SH-SY5Y (cell line): ENCODE results near the gene RETREG1.

Experiments
- GATA2 ChIP-seq: IDR thresholded peaks from 2 replicates; pipeline ENCODE4 v1.6.1; 2011; ENCODE audit warnings: mild to moderate bottlenecking, low read depth, low read length
- GATA3 ChIP-seq: IDR thresholded peaks from 2 replicates; pipeline ENCODE4 v1.6.1; 2011; ENCODE audit warnings: low read depth, mild to moderate bottlenecking, low read length, moderate library complexity

Gene RETREG1

DNA sequence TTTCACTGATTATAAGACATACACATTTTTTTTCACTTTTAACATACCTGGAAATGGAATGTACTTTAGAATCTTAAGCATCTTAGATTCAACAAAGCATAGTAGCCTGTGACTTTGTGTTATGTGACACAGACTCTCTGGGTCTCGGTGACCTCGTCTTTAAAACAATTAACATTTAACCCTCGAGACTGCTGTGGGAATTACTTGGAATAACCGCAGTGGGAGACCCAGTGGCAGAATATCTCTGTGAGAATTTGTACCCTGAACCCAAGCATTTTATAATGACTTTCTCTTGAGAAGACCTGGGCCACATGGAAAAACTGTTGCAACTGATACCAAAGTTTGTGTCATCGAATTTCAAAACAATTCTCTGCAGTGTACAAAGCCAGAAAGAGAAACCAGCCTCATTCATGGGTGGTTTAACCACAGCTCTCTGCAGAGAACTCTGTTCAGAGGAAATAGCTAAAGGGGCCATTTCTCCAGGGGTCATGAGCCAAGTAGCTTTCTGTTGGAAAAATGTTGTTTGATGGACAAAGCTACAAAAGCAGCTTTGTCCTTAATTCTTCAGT, 10.0 kb upstream of the RETREG1 start:
- TF ChIP-seq GATA2 = no peak
- no peak for TF ChIP-seq GATA3

DNA sequence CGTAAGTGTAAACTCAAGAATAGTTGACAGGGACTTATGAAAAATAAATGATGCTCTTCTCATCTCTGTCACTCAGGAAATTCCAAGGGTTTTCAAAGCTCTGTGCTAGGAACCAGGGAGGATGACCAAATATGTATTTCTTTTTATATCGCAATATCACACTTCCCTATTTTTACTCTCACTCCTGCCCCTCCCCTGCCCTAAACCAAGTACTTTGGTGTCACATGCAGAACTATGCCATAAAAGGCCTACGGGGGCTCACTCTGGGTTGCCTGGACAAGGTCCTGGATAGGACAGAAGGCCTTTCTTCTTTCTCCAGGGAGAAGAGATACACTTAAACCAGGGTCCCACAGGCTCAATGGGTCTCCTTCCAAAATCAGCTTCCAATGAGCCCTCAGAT, 8.3 kb upstream of the RETREG1 start:
- no peak for TF ChIP-seq GATA2
- no peak for TF ChIP-seq GATA3

DNA sequence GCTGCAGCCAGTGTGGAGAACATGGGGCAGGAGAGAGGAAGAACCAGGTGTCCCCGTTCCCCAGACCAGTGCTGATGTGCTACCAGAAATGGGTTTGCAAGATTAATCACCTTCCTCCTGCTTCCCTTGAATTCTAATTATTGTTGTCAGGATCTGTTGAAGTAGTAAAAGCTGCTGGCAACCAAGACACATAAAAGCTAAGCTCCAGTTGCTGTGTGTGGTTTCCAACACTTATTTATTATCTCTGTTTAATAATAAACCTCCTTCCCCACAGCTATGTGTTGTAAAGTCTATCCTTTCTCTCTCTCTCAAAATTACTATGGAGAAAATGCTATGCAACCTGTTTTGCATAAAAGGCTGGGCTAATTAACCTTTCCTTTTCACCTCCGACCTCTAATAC, 2.3 kb upstream of the RETREG1 start:
- no peak for TF ChIP-seq GATA3
- TF ChIP-seq GATA2 = no peak

DNA sequence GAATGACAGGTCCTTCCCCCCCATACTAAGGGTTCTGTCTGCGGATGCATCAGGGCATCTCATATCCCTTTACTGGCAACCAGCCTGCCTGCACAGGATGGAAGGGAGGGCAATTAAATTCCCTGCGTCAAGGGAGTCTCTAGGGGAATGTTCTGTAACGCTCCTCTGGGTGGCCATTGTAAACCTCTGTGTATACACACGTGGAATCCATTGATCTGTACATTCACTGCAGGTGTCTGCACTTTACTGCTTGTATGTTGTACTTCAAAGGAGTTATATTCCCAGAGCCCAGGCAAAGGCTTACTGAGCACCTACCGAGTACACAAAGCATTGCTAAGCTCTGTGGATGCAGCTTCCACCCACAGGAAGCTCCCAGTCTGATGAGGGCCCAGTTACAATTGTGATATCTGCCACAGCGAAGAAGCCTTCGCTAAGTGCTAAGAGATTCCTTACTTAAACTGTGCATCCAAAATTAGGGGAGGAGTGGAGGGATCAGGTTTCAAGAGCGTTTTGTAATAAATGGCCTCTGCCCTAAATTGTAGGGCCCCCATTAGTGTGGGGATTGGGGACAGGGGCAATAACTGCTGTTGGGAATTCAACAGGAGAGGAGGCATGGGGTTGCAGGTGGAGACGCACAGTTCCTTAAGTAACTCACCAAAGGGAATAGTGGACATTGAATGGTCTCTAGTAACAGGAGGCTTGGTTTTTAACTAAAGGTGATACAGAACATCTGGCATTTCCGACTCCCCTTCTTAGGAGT, 1.5 kb upstream of the RETREG1 start:
- TF ChIP-seq GATA3 (no peak), GATA2 (no peak)

DNA sequence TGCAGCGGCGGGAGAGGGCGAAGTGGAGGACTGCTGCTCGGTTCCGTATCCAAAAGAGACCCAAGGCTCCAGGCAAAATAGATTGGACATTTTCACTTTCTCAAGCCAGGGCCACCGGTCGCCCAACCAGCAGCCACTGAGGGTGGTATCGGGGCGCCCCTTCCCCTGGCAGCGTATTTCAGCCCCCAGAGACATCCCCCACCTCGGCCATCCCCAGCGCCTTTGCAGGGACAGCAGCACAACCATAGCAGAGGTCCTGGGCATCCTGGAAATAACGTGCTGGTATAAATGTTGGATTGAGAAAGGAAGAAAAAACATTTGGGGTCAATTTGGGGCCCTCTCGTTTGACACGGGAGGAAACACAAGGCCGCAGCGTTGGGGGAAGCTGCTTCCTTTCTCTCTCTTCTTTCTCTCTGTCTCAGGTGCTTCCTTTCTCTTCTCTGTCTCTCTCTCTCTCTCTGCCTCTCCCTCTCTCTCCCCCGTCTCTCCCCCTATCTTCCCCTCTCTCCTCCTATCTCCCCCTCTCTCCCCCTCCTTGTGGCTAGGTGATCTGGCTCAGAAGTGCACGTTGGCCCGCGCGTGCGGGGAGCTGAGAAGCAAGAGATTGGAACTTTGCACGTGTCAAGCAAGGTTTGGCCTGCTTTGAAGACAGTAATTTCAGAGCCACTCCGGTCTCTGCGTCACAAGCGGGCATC, 624 bp upstream of the RETREG1 start:
- TF ChIP-seq GATA2 = no peak
- TF ChIP-seq GATA3 = no peak

DNA sequence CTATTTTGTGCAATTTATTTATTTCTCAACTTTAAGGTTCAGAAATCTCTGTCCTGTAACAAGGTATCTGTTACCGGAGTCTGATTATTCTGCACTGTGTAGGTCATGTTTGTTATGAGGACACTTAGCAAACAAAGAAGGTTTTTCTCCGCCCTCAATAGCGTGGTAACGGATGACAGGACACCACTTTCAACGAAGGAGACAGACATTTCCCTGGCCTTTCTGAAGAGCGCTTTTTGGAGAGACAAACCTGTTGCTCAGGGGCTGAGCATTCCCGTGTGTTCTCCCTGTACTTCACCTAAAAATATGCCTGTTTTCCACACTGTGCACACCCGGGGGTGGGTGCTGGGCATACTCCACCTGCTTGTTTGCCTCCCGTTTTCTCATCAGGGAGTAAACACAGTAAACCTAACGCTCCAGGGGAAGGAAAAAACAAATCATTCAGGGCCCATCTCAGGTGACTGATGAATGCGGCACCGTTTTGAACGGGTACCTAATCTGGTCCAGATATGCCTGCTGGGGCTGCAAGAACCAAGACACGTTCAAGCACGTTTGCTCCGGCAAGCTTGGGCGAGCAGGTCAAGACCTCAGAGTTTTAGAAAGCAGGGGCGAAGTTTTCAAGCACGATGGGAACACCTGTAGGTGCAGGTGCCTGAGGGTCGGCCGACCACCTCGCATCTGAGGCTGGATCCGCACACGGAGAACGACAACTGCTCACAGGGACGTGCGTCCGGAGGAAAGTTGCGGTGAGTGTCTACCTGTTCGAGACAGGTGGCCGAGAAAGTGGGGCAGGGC, 859 bp downstream of the RETREG1 start:
- TF ChIP-seq GATA2 = no peak
- TF ChIP-seq GATA3 = no peak

DNA sequence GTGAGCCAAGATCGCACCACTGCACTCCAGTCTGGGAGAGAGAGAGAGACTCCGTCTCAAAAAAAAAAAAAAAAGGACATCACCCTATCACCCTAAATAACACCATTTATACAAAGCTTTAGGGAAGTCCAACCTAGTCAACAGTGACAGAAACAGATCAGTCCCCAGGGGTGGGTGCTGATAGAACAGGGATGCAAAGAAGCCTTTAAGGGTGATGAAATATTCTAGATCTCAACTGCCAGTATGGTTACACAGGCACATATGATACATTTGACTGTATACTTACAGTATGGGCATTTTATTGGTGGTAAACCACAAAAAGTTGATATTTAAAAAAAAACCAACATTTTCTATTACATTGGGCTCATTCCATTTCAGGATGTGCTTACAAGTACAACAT, 4.8 kb downstream of the RETREG1 start:
- no peak for TF ChIP-seq GATA3
- TF ChIP-seq GATA2 = no peak

DNA sequence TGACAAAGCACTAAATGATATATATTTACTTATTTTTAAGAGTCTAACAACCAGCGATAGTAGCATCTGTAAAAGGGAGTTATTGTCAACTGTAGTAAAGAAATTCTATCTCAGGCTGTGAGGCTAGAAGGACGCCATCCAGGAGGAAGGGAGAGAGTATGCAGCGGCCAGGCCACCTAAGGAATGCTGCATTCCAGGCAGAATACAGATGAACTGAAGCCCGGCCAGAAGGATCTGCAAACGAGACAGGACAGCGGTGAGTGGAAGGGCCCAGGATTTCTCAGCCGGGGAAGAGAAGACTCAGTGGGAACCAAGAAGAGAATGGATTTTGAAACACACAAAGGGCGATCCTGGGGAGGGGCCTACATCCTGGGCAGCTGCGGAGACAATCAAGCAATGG, 7.4 kb downstream of the RETREG1 start:
- TF ChIP-seq GATA2 (no peak), GATA3 (no peak)

DNA sequence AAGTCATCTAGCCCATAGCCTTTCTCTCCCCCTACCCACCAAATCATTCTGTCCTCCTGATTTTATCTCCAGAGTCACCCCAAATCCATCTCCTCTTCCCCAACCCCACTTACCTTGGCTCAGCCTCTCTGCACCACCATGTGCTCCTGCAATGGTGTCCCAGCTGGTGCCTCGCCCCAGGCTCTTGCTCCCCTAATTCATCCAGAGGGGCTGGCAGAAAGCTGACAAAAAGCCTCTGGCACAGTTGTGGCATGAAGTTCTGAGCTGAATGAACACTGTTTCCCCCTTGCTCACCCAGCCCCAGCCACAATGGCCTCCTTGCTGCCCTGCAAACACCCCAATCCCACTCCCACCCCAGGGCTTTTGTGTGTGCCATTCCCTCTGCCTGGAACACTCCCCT, 10.2 kb downstream of the RETREG1 start:
- TF ChIP-seq GATA2 = no peak
- TF ChIP-seq GATA3 = no peak

DNA sequence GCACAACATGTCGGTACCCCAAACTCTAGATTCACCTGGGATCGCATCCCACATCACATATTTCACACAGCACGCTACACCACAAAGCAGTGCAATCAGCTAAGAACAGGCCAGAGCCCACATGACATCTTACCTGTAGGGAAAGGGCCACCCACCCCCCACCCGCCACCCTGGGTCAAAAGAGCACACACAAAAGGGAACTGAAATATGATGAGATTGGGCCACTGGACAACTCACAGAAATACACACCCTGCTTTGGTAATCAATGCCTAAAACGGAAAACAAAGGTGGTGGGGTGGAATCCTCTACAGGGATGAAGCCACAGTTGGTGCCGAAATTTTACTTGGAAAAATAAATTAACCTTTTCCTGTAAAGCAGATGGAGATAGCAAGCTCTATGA, 13.1 kb downstream of the RETREG1 start:
- TF ChIP-seq GATA3 (no peak), GATA2 (no peak)

DNA sequence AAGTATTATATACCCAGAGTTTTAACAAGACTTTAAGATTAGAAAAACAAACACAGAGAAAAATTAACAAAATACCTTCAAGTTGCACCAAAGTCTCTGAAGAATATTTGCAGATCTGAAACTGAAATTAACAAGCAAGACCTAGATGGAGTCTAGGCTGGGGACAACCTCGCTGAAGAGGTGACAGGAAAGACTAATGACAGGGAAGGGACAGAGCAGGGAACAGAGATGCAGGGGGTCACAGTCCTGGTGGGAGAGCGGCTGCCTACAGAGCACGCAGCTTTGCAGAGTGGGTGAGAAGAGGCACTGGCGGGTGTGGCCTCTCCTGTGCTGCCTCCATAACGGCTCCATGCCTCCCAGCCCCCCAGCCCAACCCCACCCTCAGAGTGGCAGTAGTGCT, 13.5 kb downstream of the RETREG1 start:
- TF ChIP-seq GATA3 (no peak), GATA2 (no peak)

DNA sequence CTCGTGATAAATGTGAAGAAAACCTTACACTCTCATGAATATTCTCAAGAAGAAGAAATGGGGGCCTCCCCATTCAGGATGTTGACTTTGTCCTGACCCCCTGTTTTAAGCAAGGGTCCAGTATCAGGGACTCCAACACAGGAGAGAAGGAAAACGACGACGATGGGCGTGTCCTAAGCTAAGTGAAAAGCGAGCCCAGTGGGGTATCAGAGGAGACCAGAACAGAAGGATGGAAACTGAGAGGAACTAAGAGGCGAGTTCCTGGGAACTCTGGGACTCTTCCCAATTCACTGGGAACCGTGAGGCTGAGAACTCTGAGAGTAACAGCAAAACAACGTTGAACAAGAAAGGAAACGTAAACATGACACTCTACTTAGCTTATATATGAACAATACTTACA, 14.6 kb downstream of the RETREG1 start:
- TF ChIP-seq GATA3 (no peak), GATA2 (no peak)

DNA sequence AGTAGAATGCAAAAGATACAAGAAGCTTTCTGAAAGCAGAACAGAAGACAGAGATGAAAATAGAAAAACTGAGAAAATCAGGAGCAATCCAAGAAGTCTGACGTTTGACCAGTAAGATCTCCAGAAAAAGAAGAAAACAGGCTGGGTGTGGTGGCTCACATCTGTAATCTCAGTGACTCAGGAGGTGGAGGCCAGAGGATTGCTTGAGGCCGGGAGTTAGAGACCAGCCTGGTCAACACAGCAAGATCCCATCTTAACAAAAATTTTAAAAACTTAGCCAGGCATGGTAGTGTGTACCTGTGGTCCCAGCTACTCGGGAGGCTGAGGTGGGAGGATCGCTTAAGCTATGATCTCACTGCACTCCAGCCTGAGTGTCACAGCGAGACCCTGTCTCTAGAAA, 15.9 kb downstream of the RETREG1 start:
- TF ChIP-seq GATA3 = no peak
- no peak for TF ChIP-seq GATA2

DNA sequence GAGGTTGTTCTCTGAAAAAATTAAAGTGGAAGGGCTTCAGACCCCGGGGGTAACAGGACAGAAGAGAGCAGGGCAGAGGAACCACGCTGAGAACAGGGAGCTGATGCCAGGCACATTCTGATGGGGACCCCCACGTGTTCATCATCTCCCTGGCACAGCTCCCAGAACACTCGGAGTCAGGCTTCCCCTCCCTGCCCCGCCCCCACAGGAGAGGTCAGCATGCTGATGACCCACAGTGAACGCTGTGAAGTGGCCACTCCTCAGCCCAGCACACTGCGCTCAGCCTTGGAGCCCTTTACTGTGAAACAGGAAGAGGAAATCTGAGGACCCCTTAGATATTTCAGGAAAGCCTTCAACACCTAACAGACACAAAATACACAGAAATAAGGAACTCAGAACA, 16.4 kb downstream of the RETREG1 start:
- TF ChIP-seq GATA2 (no peak), GATA3 (no peak)

DNA sequence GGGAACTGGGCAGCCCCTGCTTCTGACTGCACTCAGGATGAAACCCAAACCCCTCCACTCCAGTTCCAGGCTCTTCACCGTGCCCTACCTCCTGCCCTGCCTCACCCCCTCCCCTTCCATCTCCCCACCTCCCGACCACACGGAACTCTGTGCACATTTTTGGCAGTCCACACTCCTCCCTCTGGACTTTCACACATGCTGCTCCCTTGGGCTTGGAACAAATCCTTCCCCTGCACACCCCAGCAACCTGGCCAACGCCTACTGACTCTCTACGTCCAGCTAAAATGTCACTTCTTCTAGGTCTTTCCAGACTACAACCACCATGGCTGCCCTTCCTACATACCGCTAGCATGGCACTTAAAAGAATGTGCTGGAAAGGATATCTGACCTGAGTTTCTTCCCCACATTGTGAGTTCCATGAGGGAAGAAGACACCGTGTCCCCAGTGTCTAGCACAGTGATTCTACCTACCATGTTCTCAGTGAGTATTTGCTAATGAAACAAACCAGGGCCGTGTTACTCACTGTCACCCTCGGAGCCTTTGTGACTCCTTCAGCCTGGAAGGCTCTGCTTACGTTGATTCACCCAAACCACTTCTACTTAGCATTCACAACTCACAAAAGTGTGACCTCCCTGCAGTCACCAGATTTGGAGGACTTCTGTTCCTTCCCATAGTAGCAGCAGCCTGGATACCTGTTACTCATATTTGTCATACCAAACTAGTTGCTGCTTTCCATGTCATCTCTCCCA, 18.7 kb downstream of the RETREG1 start:
- no peak for TF ChIP-seq GATA3
- no peak for TF ChIP-seq GATA2
